ENCODE data around the gene ABLIM3. TPM values are rescaled to one million over a fixed set of nuclear protein-coding genes. Genes with fewer than 3 reads are reported as not detected.

Gene ABLIM3
- total RNA-seq, 1 donor from 2014 or later: 3.9 TPM

GRCh38 chr5:149099920-149100319 is 41.4 kb upstream of the ABLIM3 start:
- Histone ChIP-seq H3K4me1 (ENCODE audit: insufficient read depth, low read length) (no peaks in the 10 kb centered on the region), H3K4me2 (ENCODE audit: low read length) (no peak overlapping the region), H3K9ac (ENCODE audit: low read length) (no peak overlapping the region), H3K27me3 (ENCODE audit: insufficient read depth, low read length) (peaks cover 4% of the 10 kb centered on the region), H3K36me3 (ENCODE audit: insufficient read depth, low read length) (no peaks in the 10 kb centered on the region), H3K4me3 (ENCODE audit: insufficient read depth, low read depth, low read length) (no peak overlapping the region), H3K9me3 (ENCODE audit: insufficient read depth, low read depth, low read length) (no peaks in the 10 kb centered on the region), H4K20me1 (ENCODE audit: insufficient read depth, low read length) (no peaks in the 10 kb centered on the region), H3K27ac (ENCODE audit: low read depth, low read length) (no peak overlapping the region), H2AFZ (ENCODE audit: low read depth, low read length) (no peak overlapping the region), H3K79me2 (ENCODE audit: insufficient read depth, low read length) (no peaks in the 10 kb centered on the region)
- Mint-ChIP-seq H3K9me3 (ENCODE audit: unreplicated experiment) (peaks cover 30% of the 10 kb centered on the region), H3K4me1 (ENCODE audit: low read depth, unreplicated experiment) (no peaks in the 10 kb centered on the region), H3K27ac (ENCODE audit: unreplicated experiment) (no peak overlapping the region), H3K4me3 (ENCODE audit: unreplicated experiment) (no peak overlapping the region), H3K36me3 (ENCODE audit: low read depth, unreplicated experiment) (peaks cover 2% of the 10 kb centered on the region), H3K27me3 (ENCODE audit: low read depth, unreplicated experiment) (no peaks in the 10 kb centered on the region)
- TF ChIP-seq, protein P1, sequence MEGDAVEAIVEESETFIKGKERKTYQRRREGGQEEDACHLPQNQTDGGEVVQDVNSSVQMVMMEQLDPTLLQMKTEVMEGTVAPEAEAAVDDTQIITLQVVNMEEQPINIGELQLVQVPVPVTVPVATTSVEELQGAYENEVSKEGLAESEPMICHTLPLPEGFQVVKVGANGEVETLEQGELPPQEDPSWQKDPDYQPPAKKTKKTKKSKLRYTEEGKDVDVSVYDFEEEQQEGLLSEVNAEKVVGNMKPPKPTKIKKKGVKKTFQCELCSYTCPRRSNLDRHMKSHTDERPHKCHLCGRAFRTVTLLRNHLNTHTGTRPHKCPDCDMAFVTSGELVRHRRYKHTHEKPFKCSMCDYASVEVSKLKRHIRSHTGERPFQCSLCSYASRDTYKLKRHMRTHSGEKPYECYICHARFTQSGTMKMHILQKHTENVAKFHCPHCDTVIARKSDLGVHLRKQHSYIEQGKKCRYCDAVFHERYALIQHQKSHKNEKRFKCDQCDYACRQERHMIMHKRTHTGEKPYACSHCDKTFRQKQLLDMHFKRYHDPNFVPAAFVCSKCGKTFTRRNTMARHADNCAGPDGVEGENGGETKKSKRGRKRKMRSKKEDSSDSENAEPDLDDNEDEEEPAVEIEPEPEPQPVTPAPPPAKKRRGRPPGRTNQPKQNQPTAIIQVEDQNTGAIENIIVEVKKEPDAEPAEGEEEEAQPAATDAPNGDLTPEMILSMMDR (IDR thresholded peaks at IDR 0.05; ENCODE audit: insufficient read depth, low read depth, low read length): no peak
- TF ChIP-seq EZH2 (IDR thresholded peaks at IDR 0.05; ENCODE audit: insufficient read depth, low read length): no peak
- no peak for DNase-seq (ENCODE audit: low read depth)
- no peak for FAIRE-seq

- H3K36me3 Mint-ChIP-seq (ENCODE audit: low read depth, unreplicated experiment): peaks cover 2% of the 10 kb centered on the region
- no peaks in the 10 kb centered on the region for H3K9me3 ChIP-seq (ENCODE audit: insufficient read depth, low read depth, low read length)
- H3K27ac ChIP-seq (ENCODE audit: low read depth, low read length): no peak overlapping the region
- FAIRE-seq (no peak), DNase-seq (ENCODE audit: low read depth) (no peak)
- no peak overlapping the region for H3K9ac ChIP-seq (ENCODE audit: low read length)
- no peaks in the 10 kb centered on the region for H4K20me1 ChIP-seq (ENCODE audit: insufficient read depth, low read length)
- peaks cover 4% of the 10 kb centered on the region for H3K27me3 ChIP-seq (ENCODE audit: insufficient read depth, low read length)
- TF ChIP-seq, protein P1 (IDR thresholded peaks at IDR 0.05; ENCODE audit: insufficient read depth, low read depth, low read length): no peak
- TF ChIP-seq EZH2 (IDR thresholded peaks at IDR 0.05; ENCODE audit: insufficient read depth, low read length): no peak
- H3K4me1 Mint-ChIP-seq (ENCODE audit: low read depth, unreplicated experiment): no peaks in the 10 kb centered on the region
- H3K4me2 ChIP-seq (ENCODE audit: low read length): no peak overlapping the region
- H3K4me1 ChIP-seq (ENCODE audit: insufficient read depth, low read length): no peaks in the 10 kb centered on the region
- H3K36me3 ChIP-seq (ENCODE audit: insufficient read depth, low read length): no peaks in the 10 kb centered on the region
- H3K4me3 ChIP-seq (ENCODE audit: insufficient read depth, low read depth, low read length): no peak overlapping the region
- peaks cover 30% of the 10 kb centered on the region for H3K9me3 Mint-ChIP-seq (ENCODE audit: unreplicated experiment)
- H3K4me3 Mint-ChIP-seq (ENCODE audit: unreplicated experiment): no peak overlapping the region
- no peaks in the 10 kb centered on the region for H3K27me3 Mint-ChIP-seq (ENCODE audit: low read depth, unreplicated experiment)
- H2AFZ ChIP-seq (ENCODE audit: low read depth, low read length): no peak overlapping the region
- no peaks in the 10 kb centered on the region for H3K79me2 ChIP-seq (ENCODE audit: insufficient read depth, low read length)
- no peak overlapping the region for H3K27ac Mint-ChIP-seq (ENCODE audit: unreplicated experiment)
These were observed 41.0 kb upstream of the ABLIM3 start for GRCh38 chr5:149100331-149100730.

DNA sequence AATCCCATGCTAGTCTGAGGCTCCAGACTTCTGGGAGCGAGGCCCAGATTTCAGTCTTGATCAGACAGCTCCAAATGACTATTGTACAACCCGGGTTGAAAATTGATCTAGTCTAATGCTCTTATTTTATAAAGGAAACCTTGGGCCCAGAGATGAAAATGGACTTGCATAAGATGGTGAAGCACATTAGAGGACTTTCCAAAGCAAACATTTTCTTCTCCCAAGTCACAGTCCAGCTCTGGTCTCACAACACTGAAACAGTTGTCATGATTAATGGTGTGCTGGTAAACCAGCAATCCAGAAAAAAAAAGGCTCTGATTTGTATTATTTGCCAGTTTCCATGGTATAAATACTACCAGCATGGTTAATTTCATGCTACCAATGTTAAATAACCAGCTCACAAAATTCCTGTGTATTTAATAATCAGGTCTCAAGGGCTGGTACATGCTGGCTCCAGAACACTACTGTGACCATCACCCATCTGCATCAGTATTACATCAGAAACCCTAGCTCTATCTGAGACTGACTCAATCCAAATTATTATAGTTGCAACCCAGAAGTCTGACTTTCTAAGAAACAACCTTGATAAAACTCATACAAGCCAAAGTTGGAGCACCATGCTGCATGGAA is 32.5 kb upstream of the ABLIM3 start:
- TF ChIP-seq EZH2 (IDR thresholded peaks at IDR 0.05; ENCODE audit: insufficient read depth, low read length): no peak
- TF ChIP-seq, protein P1 (IDR thresholded peaks at IDR 0.05; ENCODE audit: insufficient read depth, low read depth, low read length): no peak
- Histone ChIP-seq H4K20me1 (ENCODE audit: insufficient read depth, low read length) (no peaks in the 10 kb centered on the region), H3K36me3 (ENCODE audit: insufficient read depth, low read length) (no peaks in the 10 kb centered on the region), H2AFZ (ENCODE audit: low read depth, low read length) (no peak overlapping the region), H3K9me3 (ENCODE audit: insufficient read depth, low read depth, low read length) (no peaks in the 10 kb centered on the region), H3K79me2 (ENCODE audit: insufficient read depth, low read length) (no peaks in the 10 kb centered on the region), H3K4me1 (ENCODE audit: insufficient read depth, low read length) (no peaks in the 10 kb centered on the region), H3K4me3 (ENCODE audit: insufficient read depth, low read depth, low read length) (no peak overlapping the region), H3K9ac (ENCODE audit: low read length) (no peak overlapping the region), H3K27me3 (ENCODE audit: insufficient read depth, low read length) (no peaks in the 10 kb centered on the region), H3K27ac (ENCODE audit: low read depth, low read length) (no peak overlapping the region), H3K4me2 (ENCODE audit: low read length) (no peak overlapping the region)
- peaks cover 6% of the 10 kb centered on the region for H3K4me1 Mint-ChIP-seq (ENCODE audit: low read depth, unreplicated experiment)
- no peaks in the 10 kb centered on the region for H3K36me3 Mint-ChIP-seq (ENCODE audit: low read depth, unreplicated experiment)
- no peak overlapping the region for H3K27ac Mint-ChIP-seq (ENCODE audit: unreplicated experiment)
- peak; percentile 47 for DNase-seq (ENCODE audit: low read depth)
- H3K4me3 Mint-ChIP-seq (ENCODE audit: unreplicated experiment): no peak overlapping the region
- no peaks in the 10 kb centered on the region for H3K27me3 Mint-ChIP-seq (ENCODE audit: low read depth, unreplicated experiment)
- H3K9me3 Mint-ChIP-seq (ENCODE audit: unreplicated experiment): peaks cover 2% of the 10 kb centered on the region
- FAIRE-seq: no peak
